Activated CD4-positive, alpha-beta memory T cell treated with anti-CD3 and anti-CD28 coated beads for 36 hours (primary cell): ENCODE measurements around the gene KRTAP1-5. TPM values are rescaled to one million over a fixed set of nuclear protein-coding genes. Genes with fewer than 3 reads are reported as not detected.
"Not testable (repeated sequence)": the region's sequence is repeated elsewhere in the genome, so short reads cannot be mapped to it uniquely, and the experiment has no call there.

Experiments
- CTCF ChIA-PET: fragments of 350-600 bp; sonication (Branson Sonifier 250); formaldehyde crosslinking; loops from one replicate; lab custom pipeline; 2021; ENCODE audit warnings: antibody characterized with exemption, inconsistent platforms; lab: Charles Lee
- POLR2A ChIA-PET: fragments of 350-600 bp; sonication (Branson Sonifier 250); formaldehyde crosslinking; loops from one replicate; lab custom pipeline; 2021; ENCODE audit warnings: antibody characterized with exemption; lab: Charles Lee
- DNase-seq: peaks from one replicate; pipeline ENCODE4 v3.0.0-alpha.2; 2020
- H3K27ac Mint-ChIP-seq: one replicate; pipeline ENCODE4 v1.8.0; 2021; ENCODE audit warnings: mixed read lengths
- H3K27me3 Mint-ChIP-seq: one replicate; pipeline ENCODE4 v1.8.0; 2021; ENCODE audit warnings: mixed read lengths
- H3K36me3 Mint-ChIP-seq: one replicate; pipeline ENCODE4 v1.8.0; 2021; ENCODE audit warnings: mixed read lengths
- H3K4me1 Mint-ChIP-seq: one replicate; pipeline ENCODE4 v1.8.0; 2021; ENCODE audit warnings: low read depth, mixed read lengths
- H3K4me3 Mint-ChIP-seq: one replicate; pipeline ENCODE4 v1.8.0; 2021; ENCODE audit warnings: mild to moderate bottlenecking, mixed read lengths
- H3K9me3 Mint-ChIP-seq: one replicate; pipeline ENCODE4 v1.8.0; 2021; ENCODE audit warnings: mixed read lengths
- intact Hi-C: fragments of 100-400 bp; cut with micrococcal nuclease; formaldehyde crosslinking; loops from one replicate; pipeline ENCODE4 v1.15.1; 2023
- total RNA-seq, 2 experiments: library from RNA; stranded (reverse); gene quantifications; one replicate each; pipeline ENCODE4 v1.2.3, GENCODE V29; 2021

KRTAP1-5 gene
- total RNA-seq, 2 experiments from 2014 or later: not detected

DNA sequence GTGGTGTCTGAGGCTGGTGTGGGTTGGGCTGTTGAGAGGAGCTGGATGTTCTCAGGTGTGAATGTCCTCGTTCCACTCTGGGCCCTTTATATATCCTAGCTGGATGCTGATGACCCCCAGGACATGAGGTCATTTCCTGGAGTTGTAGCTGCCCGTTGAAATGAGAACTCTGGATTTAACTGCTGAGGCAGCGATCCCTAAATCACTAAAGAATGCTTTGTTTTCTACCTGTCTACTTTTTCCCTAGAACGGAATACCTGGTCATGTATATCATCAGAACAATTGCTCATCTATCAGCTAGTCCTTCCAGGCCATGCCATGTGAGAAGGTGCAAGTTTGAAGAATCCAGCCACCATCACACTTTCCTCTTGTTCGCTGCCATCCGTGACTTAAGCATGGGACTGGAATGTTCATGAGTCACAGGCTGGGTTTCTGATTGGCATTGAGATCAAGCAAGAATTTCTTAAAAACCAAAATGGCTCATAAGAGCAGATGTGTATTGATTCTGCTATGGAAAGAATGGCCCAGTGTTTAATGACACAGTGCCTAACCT, 33.1 kb upstream of the KRTAP1-5 start, which contains the start of gene KRTAP2-3:
Gene KRTAP2-3, minus strand, starts transcription at position 63 of the 553 bp plus-strand sequence. CDS start 64 bp downstream, outside the sequence.
- no peak for DNase-seq
- POLR2A ChIA-PET: no interaction called here
- CTCF ChIA-PET: no interaction called here
- Mint-ChIP-seq H3K36me3 (no peaks in the 10 kb centered on the region), H3K27me3 (peaks cover 24% of the 10 kb centered on the region), H3K4me1 (no peaks in the 10 kb centered on the region), H3K27ac (no peak within 1 kb of the TSS), H3K4me3 (no peak within 1 kb of the TSS), H3K9me3 (peaks cover 4% of the 10 kb centered on the region)
- intact Hi-C loops: no loop called here

DNA sequence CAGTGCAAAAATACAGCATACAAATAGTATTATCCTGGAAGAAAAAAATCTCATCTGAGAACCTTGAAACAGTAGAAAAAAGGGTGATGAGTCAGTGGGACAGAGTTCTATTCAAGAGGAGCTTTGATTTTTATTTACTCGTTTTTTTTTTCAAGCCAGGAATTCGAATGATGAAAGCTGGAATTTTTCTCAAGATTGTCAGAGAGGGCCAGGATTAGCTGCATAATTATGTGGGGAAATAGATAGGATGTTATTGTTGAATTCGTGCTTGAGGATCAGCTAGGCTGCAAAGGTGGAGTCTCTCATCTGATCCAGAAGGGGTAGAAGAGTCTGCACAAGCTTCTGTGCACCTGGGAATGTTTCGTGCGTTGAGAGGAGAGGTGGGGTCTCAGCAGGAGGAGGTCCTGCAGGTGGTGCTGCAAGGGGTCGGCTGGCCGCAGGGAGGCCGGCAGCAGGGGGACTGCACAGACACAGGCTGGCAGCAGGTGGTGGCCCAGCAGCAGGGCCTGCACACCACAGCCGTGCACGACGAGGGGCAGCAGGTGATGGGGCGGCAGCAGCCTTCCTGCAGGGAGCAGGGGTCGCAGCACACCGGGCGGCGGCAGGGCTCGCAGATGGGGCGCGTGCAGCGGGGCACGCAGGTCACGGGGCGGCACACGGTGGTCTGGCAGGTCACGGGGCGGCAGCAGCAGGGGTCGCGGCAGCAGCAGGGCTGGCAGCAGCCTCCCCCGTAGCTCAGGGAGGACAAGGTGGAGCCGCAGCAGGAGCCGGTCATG, 32.5 kb upstream of the KRTAP1-5 start:
- intact Hi-C loops, H3K4me1 Mint-ChIP-seq, H3K4me3 Mint-ChIP-seq, POLR2A ChIA-PET, H3K36me3 Mint-ChIP-seq, H3K9me3 Mint-ChIP-seq, H3K27ac Mint-ChIP-seq, DNase-seq: not testable (repeated sequence)
- CTCF ChIA-PET: interaction anchor here (1.4 kb wide), 1 partner anchor 589 kb away, joined by 3 read pairs; no protein-coding TSS in a partner anchor
- peaks cover 25% of the 10 kb centered on the region for H3K27me3 Mint-ChIP-seq

DNA sequence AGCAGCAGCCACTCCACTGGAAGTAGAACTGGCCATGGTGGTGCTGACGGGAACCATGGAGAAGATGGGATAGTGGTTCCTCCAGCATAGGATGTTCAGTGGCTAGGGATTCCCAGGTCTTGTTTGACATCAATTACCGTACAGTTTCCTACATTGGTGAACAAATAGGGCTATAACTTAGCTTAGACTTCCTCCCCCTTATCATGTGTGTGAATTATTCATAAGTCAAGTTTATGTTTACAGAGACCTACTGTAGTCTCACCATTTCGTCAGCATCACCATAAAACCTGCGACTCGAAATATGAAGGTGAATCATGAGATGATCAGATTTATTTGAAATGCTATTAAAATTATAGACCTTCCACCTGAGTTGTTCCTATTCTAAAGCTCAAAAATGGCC, 31.7 kb upstream of the KRTAP1-5 start:
- no peaks in the 10 kb centered on the region for H3K4me1 Mint-ChIP-seq
- DNase-seq: no peak
- H3K27me3 Mint-ChIP-seq: peaks cover 25% of the 10 kb centered on the region
- POLR2A ChIA-PET: no interaction called here
- intact Hi-C loops: no loop called here
- H3K4me3 Mint-ChIP-seq: no peak overlapping the region
- H3K9me3 Mint-ChIP-seq: peaks cover 4% of the 10 kb centered on the region
- CTCF ChIA-PET: interaction anchor here (1.4 kb wide), 1 partner anchor 590 kb away, joined by 3 read pairs; no protein-coding TSS in a partner anchor
- no peaks in the 10 kb centered on the region for H3K36me3 Mint-ChIP-seq
- H3K27ac Mint-ChIP-seq: no peak overlapping the region

DNA sequence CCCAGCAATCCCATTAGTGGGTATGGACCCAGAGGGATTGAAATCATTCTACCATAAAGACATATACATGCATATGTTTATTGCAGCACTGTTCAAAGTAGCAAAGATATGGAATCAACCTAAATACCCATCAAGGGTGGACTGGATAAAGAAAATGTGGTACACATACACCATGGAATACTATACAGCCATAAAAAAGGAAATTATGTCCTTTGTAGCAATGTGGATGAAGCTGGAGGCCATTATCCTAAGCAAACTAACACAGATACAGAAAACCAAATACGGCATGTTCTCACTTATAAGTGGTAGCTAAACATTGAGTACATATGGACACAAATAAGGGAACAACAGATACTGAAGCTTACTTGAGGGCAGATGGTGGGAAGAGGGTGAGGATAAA, 30.5 kb upstream of the KRTAP1-5 start:
- ChIA-PET CTCF (no interaction called here), POLR2A (no interaction called here)
- Mint-ChIP-seq H3K36me3 (no peaks in the 10 kb centered on the region), H3K4me3 (no peak overlapping the region), H3K27ac (no peak overlapping the region), H3K9me3 (peaks cover 4% of the 10 kb centered on the region), H3K27me3 (peaks cover 25% of the 10 kb centered on the region), H3K4me1 (no peaks in the 10 kb centered on the region)
- no peak for DNase-seq
- intact Hi-C loops: no loop called here

DNA sequence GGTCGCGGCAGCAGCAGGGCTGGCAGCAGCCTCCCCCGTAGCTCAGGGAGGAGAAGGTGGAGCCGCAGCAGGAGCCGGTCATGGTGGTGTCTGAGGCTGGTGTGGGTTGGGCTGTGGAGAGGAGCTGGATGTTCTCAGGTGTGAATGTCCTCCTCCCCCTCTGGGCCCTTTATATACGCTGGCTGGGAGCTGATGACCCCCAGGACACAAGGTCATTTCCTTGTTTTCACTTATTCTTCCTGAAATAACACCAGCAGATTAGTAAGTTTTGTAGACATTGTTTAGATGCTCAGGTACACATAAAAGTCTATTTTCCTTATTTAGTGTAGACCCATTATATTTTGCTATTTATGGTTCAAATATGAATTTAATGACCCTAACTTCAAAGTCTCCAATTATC, 28.1 kb upstream of the KRTAP1-5 start, which contains the start of gene KRTAP2-2:
Gene KRTAP2-2, minus strand, starts transcription at position 101 of the 400 bp plus-strand sequence. Its CDS starts 19 bp downstream, at position 82.
- H3K9me3 Mint-ChIP-seq, CTCF ChIA-PET, intact Hi-C loops, H3K27ac Mint-ChIP-seq, DNase-seq, H3K4me1 Mint-ChIP-seq, POLR2A ChIA-PET, H3K4me3 Mint-ChIP-seq, H3K36me3 Mint-ChIP-seq: not testable (repeated sequence)
- H3K27me3 Mint-ChIP-seq: peaks cover 20% of the 10 kb centered on the region

DNA sequence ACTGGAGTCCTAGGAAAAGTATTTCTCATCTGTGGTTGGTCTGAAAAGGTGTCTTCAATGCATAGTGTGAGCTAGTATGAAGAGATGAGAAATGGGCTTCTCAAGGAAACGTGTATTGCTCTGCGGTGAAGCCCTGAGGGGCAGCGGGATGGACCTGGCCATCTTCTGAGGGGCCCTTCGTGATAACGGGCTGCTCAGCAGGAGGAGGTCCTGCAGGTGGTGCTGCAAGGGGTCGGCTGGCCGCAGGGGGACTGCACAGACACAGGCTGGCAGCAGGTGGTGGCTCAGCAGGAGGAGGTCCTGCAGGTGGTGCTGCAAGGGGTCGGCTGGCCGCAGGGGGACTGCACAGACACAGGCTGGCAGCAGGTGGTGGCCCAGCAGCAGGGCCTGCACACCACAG, 27.5 kb upstream of the KRTAP1-5 start:
- H3K27me3 Mint-ChIP-seq: peaks cover 19% of the 10 kb centered on the region
- DNase-seq, H3K4me3 Mint-ChIP-seq, CTCF ChIA-PET, H3K9me3 Mint-ChIP-seq, POLR2A ChIA-PET, H3K4me1 Mint-ChIP-seq, intact Hi-C loops, H3K27ac Mint-ChIP-seq, H3K36me3 Mint-ChIP-seq: not testable (repeated sequence)

DNA sequence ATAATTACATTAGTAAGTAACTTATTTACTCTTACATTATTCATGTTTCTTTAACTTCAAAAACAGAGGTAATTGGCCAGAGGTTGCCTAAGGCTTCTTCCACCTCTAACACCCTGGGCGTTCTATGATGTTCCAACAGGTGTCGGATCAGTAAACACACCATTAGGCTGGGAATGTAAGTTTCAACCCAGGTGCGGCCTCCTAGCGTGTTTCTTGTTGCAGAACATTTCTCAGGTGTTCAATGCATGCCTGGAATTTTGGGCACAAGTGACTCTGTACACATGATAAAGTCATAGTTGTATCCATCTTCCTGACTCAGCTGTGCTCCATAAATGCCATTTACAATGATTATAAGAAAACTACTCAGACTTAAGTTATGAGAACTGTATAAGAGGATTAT, 27.0 kb upstream of the KRTAP1-5 start:
- H3K27me3 Mint-ChIP-seq: peaks cover 17% of the 10 kb centered on the region
- no peak overlapping the region for H3K27ac Mint-ChIP-seq
- H3K4me1 Mint-ChIP-seq: no peaks in the 10 kb centered on the region
- no peak for DNase-seq
- POLR2A ChIA-PET: no interaction called here
- no peaks in the 10 kb centered on the region for H3K36me3 Mint-ChIP-seq
- peaks cover 4% of the 10 kb centered on the region for H3K9me3 Mint-ChIP-seq
- CTCF ChIA-PET: no interaction called here
- no peak overlapping the region for H3K4me3 Mint-ChIP-seq
- intact Hi-C loops: no loop called here

DNA sequence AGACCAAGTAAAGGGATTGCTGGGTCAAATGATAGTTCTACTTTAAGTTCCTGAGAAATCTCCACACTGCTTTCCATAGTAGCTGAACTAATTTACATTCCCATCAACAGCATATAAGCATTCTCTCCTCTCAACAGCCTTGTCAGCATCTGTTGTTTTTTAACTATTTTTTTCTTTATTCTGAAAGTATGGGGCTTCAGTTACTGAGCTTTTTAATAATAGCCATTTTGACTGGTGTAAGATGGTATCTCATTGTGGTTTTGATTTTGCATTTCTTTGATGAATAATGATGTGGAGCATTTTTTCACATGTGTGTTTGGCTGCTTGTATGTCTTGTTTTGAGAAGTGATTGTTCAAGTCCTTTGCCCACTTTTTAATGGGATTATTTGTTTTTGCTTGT, 25.6 kb upstream of the KRTAP1-5 start:
- H3K4me3 Mint-ChIP-seq: no peak overlapping the region
- POLR2A ChIA-PET: no interaction called here

DNA sequence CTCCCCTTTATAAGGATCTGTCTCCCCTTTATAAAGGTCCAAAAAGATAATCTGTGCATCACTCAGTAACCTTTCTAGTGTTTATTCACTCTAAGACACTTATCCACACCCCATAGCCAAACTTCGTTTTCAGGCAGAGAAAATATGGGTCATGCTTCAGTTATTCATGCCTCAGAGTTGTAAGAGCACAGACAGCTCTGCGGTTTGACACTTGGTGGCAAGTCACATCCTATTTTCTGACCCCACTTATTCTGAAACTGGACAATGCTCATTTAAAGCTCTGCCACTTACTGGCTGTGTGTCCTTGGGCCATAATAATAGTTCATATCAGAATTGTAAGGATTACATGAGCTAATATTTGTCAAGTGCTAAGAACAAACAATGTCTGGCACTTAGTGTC, 22.1 kb upstream of the KRTAP1-5 start:
- Mint-ChIP-seq H3K4me3 (no peak overlapping the region), H3K36me3 (no peaks in the 10 kb centered on the region), H3K27me3 (peaks cover 22% of the 10 kb centered on the region), H3K4me1 (no peaks in the 10 kb centered on the region), H3K9me3 (no peaks in the 10 kb centered on the region), H3K27ac (no peak overlapping the region)
- ChIA-PET POLR2A (no interaction called here), CTCF (no interaction called here)
- intact Hi-C loops: no loop called here
- no peak for DNase-seq

More for the DNA sequence above, 25.6 kb upstream of the KRTAP1-5 start:
- DNase-seq: no peak
- CTCF ChIA-PET: interaction anchor here (0.6 kb wide), 1 partner anchor 618 kb away, joined by 3 read pairs; no protein-coding TSS in a partner anchor
- Mint-ChIP-seq H3K9me3 (peaks cover 3% of the 10 kb centered on the region), H3K4me1 (no peaks in the 10 kb centered on the region), H3K27me3 (peaks cover 18% of the 10 kb centered on the region), H3K36me3 (no peaks in the 10 kb centered on the region), H3K27ac (no peak overlapping the region)
- intact Hi-C loops: no loop called here

DNA sequence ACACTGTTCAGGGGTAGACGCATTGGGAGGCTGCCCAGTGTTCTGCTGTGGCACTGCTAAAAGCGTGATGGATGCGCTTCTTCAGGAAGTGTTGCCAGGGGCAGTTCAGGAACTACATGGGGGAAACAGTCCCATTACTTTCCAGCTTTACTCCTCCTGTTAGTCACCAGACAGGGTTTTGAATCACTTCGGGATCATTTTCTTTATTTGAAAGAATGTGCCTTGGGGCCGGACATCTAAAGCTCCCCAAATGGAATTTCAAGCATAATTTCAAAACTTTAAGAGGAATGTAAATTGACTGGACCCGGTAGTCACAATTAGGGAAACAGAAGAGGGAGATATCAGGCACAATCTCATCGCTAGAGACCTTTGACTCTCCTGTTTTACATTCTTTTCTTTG, 21.4 kb upstream of the KRTAP1-5 start:
- peaks cover 3% of the 10 kb centered on the region for H3K9me3 Mint-ChIP-seq
- ChIA-PET CTCF (no interaction called here), POLR2A (no interaction called here)
- no peak overlapping the region for H3K27ac Mint-ChIP-seq
- no peaks in the 10 kb centered on the region for H3K4me1 Mint-ChIP-seq
- no peak overlapping the region for H3K4me3 Mint-ChIP-seq
- intact Hi-C loops: no loop called here
- no peak for DNase-seq
- peaks cover 22% of the 10 kb centered on the region for H3K27me3 Mint-ChIP-seq
- H3K36me3 Mint-ChIP-seq: no peaks in the 10 kb centered on the region

DNA sequence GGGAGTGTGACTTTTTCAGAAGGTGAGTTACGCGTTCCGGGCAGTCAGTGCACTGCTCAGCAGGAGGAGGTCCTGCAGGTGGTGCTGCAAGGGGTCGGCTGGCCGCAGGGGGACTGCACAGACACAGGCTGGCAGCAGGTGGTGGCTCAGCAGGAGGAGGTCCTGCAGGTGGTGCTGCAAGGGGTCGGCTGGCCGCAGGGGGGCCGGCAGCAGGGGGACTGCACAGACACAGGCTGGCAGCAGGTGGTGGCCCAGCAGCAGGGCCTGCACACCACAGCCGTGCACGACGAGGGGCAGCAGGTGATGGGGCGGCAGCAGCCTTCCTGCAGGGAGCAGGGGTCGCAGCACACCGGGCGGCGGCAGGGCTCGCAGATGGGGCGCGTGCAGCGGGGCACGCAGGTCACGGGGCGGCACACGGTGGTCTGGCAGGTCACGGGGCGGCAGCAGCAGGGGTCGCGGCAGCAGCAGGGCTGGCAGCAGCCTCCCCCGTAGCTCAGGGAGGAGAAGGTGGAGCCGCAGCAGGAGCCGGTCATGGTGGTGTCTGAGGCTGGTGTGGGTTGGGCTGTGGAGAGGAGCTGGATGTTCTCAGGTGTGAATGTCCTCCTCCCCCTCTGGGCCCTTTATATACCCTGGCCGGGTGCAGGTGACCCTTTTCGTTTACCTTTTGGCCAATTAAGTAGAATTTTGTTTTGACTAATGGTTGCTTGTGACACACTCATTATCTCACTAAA, 19.9 kb upstream of the KRTAP1-5 start, which contains the start of gene KRTAP2-1:
Gene KRTAP2-1, minus strand, starts transcription at position 582 of the 731 bp plus-strand sequence. Its CDS starts 49 bp downstream, at position 533.
- intact Hi-C loops, DNase-seq, H3K27ac Mint-ChIP-seq, POLR2A ChIA-PET, H3K9me3 Mint-ChIP-seq, H3K36me3 Mint-ChIP-seq, H3K4me3 Mint-ChIP-seq, H3K4me1 Mint-ChIP-seq: not testable (repeated sequence)
- CTCF ChIA-PET: interaction anchor here (0.6 kb wide), 1 partner anchor 8 kb away, joined by 3 read pairs; no protein-coding TSS in a partner anchor
- peaks cover 24% of the 10 kb centered on the region for H3K27me3 Mint-ChIP-seq

DNA sequence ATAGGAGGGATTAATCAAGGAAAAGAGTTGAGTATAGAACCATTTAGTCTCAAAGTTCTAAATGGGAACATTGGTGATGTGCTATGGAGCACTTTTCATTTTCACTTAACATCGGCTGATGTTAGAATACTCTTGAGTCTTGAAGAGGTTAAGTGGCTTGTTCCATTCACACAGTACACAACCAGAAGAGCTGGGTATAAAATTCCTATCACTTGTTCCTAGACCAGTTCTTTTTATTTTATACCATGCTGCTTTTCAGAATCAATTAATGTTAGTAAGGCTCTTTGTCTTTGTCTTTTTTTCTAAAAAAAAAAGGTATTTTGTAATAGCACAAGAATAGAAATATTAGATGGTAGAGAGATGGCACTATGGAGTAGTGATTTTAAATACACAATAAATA, 15.9 kb upstream of the KRTAP1-5 start:
- Mint-ChIP-seq H3K4me3 (no peak overlapping the region), H3K9me3 (peaks cover 6% of the 10 kb centered on the region), H3K27ac (no peak overlapping the region), H3K4me1 (no peaks in the 10 kb centered on the region), H3K27me3 (peaks cover 21% of the 10 kb centered on the region), H3K36me3 (no peaks in the 10 kb centered on the region)
- ChIA-PET POLR2A (no interaction called here), CTCF (no interaction called here)
- intact Hi-C loops: no loop called here
- no peak for DNase-seq
